Activated naive CD4-positive, alpha-beta T cell (primary cell): Measurements from ENCODE around the gene CATSPER4.

Source experiments
- DNase-seq, 4 experiments: peaks; one replicate each; lab custom pipeline; 2025; lab: John Stamatoyannopoulos, UW

The CATSPER4 gene

DNA sequence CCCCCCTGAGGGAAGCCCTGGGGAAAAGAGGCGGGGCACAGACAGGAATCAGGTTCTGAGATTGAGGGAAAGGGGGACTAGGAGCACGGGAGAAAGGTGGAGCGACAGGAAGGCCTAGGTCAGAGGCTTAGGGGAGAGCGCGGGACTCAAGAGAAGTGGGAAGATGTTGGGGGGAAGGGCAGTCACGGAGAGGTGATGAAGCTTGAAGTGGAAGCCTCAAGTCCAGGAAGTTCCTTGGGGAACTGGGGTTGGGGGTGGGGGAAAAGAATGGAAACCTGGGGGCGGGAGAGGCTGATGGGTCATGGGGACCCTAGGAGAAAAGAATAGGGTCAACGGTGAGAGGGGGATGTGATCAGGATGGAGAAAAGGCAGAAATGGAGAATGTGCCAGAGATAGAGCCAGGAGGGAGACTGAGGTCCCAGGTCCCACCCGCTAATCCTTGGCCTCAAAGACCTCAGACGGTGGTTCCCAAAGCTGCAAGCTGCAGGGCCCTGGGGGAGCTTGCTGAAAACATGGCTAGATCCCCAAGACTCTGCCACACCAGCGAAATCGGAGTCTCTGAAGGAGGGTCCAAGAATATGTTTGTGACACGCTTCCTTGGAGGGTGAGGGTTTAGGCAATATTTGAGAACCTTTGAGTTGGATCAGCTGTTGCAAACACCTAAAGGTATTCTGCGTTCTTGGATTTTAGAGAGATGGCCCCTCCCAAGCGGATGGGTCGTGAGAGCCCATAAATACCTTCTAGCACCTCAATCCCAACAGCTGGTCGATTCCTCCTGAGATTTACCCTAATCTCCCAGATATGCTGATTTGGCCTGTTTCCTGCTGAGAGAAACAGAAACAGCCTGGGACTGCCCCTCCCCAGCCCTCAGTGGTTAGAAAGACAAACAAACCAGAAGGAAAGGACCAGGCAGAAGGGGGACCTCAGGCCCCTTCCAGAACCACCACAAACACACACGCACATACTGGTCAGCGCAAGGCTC lies 25.2 kb upstream of the CATSPER4 start:
- no peak for DNase-seq

DNA sequence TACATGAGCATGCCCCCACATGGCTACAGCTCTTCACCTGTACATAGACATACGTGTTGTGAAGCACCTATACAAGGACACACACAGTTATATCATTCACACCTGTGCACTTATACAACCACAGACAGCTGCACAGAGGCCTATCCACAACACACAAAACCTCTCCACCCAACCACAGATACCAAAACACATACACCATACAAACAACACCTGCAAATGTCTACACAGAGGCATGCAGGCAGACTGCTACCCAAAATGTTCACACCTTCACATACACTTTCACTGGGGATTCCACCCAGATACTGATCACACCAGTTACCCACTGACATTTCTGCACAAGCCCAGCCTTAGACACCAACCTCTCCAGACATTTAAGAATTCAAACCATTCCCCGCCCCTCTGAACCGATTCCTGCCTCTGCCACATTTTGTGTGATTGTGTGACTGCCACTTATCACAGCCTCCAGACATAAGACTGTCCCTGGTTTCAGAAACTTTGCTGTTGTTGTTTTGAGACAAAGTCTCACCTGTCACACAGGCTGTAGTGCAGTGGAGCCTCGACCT lies 23.6 kb upstream of the CATSPER4 start:
- no peak for DNase-seq

GRCh38 chr1:26168410-26169197 lies 21.8 kb upstream of the CATSPER4 start, which contains the start of gene C1orf232:
TSS of gene C1orf232 (minus strand) at chr1:26168963. CDS start at chr1:26168499, 464 bp downstream.
- no peak for DNase-seq

- no peak for DNase-seq
Measured at GRCh38 chr1:26169198-26169554, 21.2 kb upstream of the CATSPER4 start.

DNA sequence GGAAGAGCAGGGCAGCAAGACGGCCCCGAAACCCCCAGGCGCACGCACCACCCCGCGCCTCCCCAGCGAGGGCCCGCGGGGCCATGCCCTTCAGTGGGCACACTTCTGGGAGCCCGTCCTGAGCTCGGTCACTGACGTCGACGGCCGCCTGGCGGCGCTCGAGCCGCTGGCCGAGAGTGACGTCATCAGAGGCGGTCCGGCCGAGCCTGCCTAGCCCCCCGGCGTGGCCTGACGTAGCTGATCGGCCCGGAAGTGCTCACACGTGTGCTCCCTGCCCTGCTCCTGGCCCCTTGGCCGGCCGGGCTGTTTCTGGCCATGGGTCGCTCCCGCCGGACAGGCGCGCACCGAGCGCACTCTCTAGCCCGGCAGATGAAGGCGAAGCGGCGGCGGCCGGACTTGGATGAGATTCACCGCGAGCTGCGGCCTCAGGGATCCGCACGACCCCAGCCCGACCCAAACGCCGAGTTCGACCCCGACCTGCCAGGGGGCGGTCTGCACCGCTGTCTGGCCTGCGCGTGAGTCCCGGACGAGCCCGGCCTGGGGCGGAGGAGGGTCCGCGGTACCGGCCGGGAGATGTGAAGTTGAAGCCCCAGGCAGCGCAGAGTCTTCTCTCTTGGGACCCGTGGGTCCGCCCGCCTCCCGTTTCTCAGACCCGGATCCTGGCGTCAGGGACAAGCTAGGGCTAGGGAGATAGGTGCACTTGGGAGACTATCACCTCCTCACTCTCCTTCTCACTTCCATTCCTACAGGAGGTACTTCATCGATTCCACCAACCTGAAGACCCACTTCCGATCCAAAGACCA lies 20.5 kb upstream of the CATSPER4 start, which contains the start of gene ZNF593:
Gene ZNF593, plus strand, starts transcription at position 240 of the 803 bp plus-strand sequence. Its CDS starts 76 bp downstream, at position 316.
- peak; percentile 53 to 61 (median 58) for DNase-seq

GRCh38 chr1:26170472-26170821 lies 20.0 kb upstream of the CATSPER4 start:
- DNase-seq: no peak

- no peak for DNase-seq
Measured at GRCh38 chr1:26171084-26172072, 19.0 kb upstream of the CATSPER4 start, which contains the start of gene ZNF593OS. TSS of gene ZNF593OS (minus strand) at chr1:26171832. CDS start at chr1:26171661, 171 bp downstream.

GRCh38 chr1:26175346-26175745 lies 15.1 kb upstream of the CATSPER4 start:
- no peak for DNase-seq

GRCh38 chr1:26177182-26177684 lies 13.2 kb upstream of the CATSPER4 start, which contains the start of gene CNKSR1:
TSS of gene CNKSR1 (plus strand) at chr1:26177491. CDS start at chr1:26177548, 57 bp downstream.
- no peak for DNase-seq

- DNase-seq: no peak
Measured at GRCh38 chr1:26180010-26180506, 10.3 kb upstream of the CATSPER4 start.

DNA sequence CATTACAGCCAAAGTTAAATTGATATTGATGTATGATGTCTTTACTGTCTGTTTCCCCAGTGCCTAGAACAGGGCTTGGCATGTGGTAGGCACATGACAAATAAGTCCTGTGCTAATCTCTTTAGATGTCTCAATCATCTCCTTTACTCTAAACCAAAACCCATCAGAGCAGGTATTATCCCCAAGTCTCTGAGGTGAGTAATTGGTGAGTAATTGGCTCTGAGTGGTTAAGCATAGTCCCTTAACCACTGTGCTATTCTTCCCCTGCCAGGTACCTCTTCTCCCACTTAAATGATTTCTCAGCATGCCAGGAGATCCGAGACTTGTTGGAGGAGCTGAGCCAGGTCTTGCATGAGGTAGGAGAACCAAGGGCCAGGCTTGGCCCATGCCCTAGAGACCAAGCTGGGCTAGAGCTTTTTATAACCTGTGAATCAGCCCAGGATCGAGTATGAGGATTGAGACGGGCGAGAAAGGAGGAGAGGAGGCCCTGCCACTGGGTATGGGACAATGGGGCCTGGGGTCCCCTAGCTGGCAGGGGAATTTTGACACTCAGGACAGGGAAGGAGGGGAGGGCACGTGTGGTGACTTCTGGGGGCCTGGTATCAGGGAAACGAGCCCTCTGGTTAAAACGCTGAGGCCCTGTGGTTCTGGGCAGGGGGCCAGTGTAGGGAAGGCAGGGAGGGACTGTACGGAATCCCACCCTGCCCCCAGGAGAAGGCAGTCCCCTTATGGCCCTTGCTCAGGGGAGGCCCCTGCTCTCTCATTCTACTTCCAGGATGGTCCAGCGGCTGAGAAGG lies 8.6 kb upstream of the CATSPER4 start:
- DNase-seq: no peak

DNA sequence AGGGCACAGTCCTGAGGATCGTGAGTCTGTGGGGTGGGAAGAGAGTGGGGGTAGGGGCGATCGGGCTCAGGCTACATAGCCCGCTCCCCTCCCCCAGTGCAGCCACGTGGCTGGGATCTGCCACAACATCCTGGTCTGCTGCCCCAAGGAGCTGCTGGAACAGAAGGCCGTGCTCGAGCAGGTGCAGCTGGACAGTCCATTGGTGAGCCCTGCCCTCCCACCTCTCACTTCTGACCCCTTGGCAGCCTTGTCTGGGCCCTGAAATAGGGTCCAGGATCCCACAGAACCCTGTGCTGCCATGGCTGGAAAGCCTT lies 8.1 kb upstream of the CATSPER4 start:
- DNase-seq: no peak

- DNase-seq: no peak
Measured at GRCh38 chr1:26184086-26184485, 6.3 kb upstream of the CATSPER4 start.

GRCh38 chr1:26184883-26185282 lies 5.5 kb upstream of the CATSPER4 start:
- no peak for DNase-seq

GRCh38 chr1:26187882-26188281 lies 2.5 kb upstream of the CATSPER4 start:
- DNase-seq: no peak

DNA sequence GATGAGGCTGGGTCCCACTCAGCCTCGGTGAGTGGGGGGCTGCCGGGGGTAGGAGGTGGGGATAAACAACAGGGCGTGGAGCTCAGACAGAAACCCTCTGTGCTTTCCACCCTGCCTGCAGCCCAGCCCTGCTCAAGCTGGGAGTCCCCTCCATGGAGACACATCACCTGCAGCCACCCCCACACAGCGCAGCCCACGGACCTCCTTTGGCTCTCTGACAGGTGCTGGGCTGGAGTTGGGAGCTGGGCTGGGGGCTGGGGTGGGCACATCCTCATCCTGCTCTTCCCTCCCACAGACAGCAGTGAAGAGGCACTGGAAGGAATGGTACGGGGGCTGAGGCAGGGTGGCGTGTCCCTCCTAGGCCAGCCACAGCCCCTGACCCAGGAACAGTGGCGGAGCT lies 1.9 kb upstream of the CATSPER4 start:
- DNase-seq: no peak

GRCh38 chr1:26189331-26189730 lies 1.1 kb upstream of the CATSPER4 start:
- no peak for DNase-seq

GRCh38 chr1:26189751-26190275 lies 589 bp upstream of the CATSPER4 start:
- no peak for DNase-seq

- DNase-seq: no peak
Measured at GRCh38 chr1:26191739-26192138, 1.3 kb downstream of the CATSPER4 start.
